Adrenal gland (tissue), 5 donors: Measurements from ENCODE around the gene TNKS2.

ENCODE experiments used
- CTCF ChIP-seq, 6 experiments: fragments of 450-650 bp in 4 of 6; fragments of 200-600 bp in 2 of 6; sonication (generic) in 1 of 6; IDR thresholded peaks; 1 replicate in 5 of 6; 2 replicates in 1 of 6; pipeline versions ENCODE4 v1.5.1 to v1.8.0; 2016 to 2021; ENCODE audit warnings: antibody characterized with exemption in 6 of 6, mild to moderate bottlenecking in 2 of 6, moderate library complexity in 1 of 6
- POLR2A ChIP-seq, 2 donors: fragments of 450-650 bp; IDR thresholded peaks; one replicate each; pipeline ENCODE4 v1.6.1; 2017; ENCODE audit warnings: antibody characterized with exemption in 2 of 2, mild to moderate bottlenecking in 2 of 2, moderate library complexity in 1 of 2
- donor health status: DM: no; HTN: no; CAD: no.

GRCh38 chr10:91756286-91756685 is 41.9 kb upstream of the TNKS2 start:
- TF ChIP-seq CTCF (IDR thresholded peaks at IDR 0.05) (no peak), POLR2A (IDR thresholded peaks at IDR 0.05) (no peak)
